ENCODE data around the gene COL4A1. TPM values are rescaled to one million over a fixed set of nuclear protein-coding genes. Genes with fewer than 3 reads are reported as not detected.
A peak's percentile ranks its signal among the peaks of the same experiment; 100 is the strongest.

COL4A1 gene
- total RNA-seq, 2 donors from 2014 or later: 80.4 to 253 TPM

- H3K27me3 ChIP-seq: no peaks in the 10 kb centered on the region
- DNase-seq: no peak
- TF ChIP-seq POLR2A (IDR thresholded peaks at IDR 0.05) (no peak), CTCF (IDR thresholded peaks at IDR 0.05) (no peak)
- H3K4me3 ChIP-seq: no peak overlapping the region
- no peak for ATAC-seq
- peaks cover 0 to 4% (median 0%) of the 10 kb centered on the region in 3 donors for H3K9me3 ChIP-seq
- H3K4me1 ChIP-seq: peaks cover 6% of the 10 kb centered on the region
- peak overlapping the region in 1 of 4 donors; percentile 5 for H3K27ac ChIP-seq
- intact Hi-C loops (cut with DNase I): loop anchor here (10.0 kb wide), 1 partner anchor 228 kb away; no protein-coding TSS in a partner anchor
- no peaks in the 10 kb centered on the region for H3K36me3 ChIP-seq (replicated peaks in 1 of 2; ENCODE audit: insufficient read depth in 1 of 2, low read depth in 2 of 2)
- WGBS, 2 donors: 58 to 61% methylated on average over 5 of the region's 5 CpGs
These were observed 203.9 kb downstream of the COL4A1 start for GRCh38 chr13:110103026-110103425.

- TF ChIP-seq POLR2A (IDR thresholded peaks at IDR 0.05) (no peak), CTCF (IDR thresholded peaks at IDR 0.05) (no peak)
- intact Hi-C loops (cut with DNase I): loop anchor here (10.0 kb wide), 1 partner anchor 227 kb away; no protein-coding TSS in a partner anchor
- 83 to 92% methylated on average over 3 to 4 of the region's 4 CpGs for WGBS, 2 donors
These were observed 204.9 kb downstream of the COL4A1 start for GRCh38 chr13:110102053-110102452.

GRCh38 chr13:110099922-110100321, 207.0 kb downstream of the COL4A1 start:
- no peak overlapping the region for H3K4me3 ChIP-seq
- peaks cover 0 to 4% (median 0%) of the 10 kb centered on the region in 3 donors for H3K9me3 ChIP-seq
- WGBS, 2 donors: 87 to 94% methylated on average over 1 of the region's 1 CpG
- intact Hi-C loops (cut with DNase I): loop anchor here (10.0 kb wide), 1 partner anchor 225 kb away; no protein-coding TSS in a partner anchor
- DNase-seq: no peak
- H3K4me1 ChIP-seq: peaks cover 8% of the 10 kb centered on the region
- TF ChIP-seq CTCF (IDR thresholded peaks at IDR 0.05) (no peak), POLR2A (IDR thresholded peaks at IDR 0.05) (no peak)
- H3K27ac ChIP-seq: no peak overlapping the region
- no peaks in the 10 kb centered on the region for H3K36me3 ChIP-seq (replicated peaks in 1 of 2; ENCODE audit: insufficient read depth in 1 of 2, low read depth in 2 of 2)
- ATAC-seq: no peak
- no peaks in the 10 kb centered on the region for H3K27me3 ChIP-seq

More at GRCh38 chr13:110102053-110102452, 204.9 kb downstream of the COL4A1 start:
- peaks cover 6% of the 10 kb centered on the region for H3K4me1 ChIP-seq
- no peak for DNase-seq
- ATAC-seq: no peak
- H3K27me3 ChIP-seq: no peaks in the 10 kb centered on the region
- H3K4me3 ChIP-seq: no peak overlapping the region
- no peak overlapping the region for H3K27ac ChIP-seq
- no peaks in the 10 kb centered on the region for H3K36me3 ChIP-seq (replicated peaks in 1 of 2; ENCODE audit: insufficient read depth in 1 of 2, low read depth in 2 of 2)
- H3K9me3 ChIP-seq: peaks cover 0 to 4% (median 0%) of the 10 kb centered on the region in 3 donors

Small RNA genes lying within 50 kb of the gene (microRNA-seq; reads per million reads assigned to microRNA genes)
- 0 reads per million in 2 donors for gene MIR8073 (ENCODE audit: borderline number of aligned reads in 2 of 2, borderline replicate concordance in 2 of 2)

Small RNA genes lying within 50 kb of the gene (small RNA-seq; reads per million reads assigned to genes)
- gene MIR8073: not detected

Other genes with a start within 250 kb of the COL4A1 start
- gene COL4A2, start 127 bp upstream of the COL4A1 start, total RNA-seq: 100 to 1,000 TPM in 1 of 2 donors, 10 to 100 TPM in 1; 69.3 to 230 TPM